G401.6 (cell line): ENCODE measurements around the gene RAB1B.
"Not testable (repeated sequence)": the region's sequence is repeated elsewhere in the genome, so short reads cannot be mapped to it uniquely, and the experiment has no call there.

Source experiments
- FAIRE-seq: peaks from 2 replicates; lab custom pipeline; 2012; peaks lifted over from hg19 to GRCh38; lab: Jason Lieb, UNC

Gene RAB1B

GRCh38 chr11:66267379-66268243, 828 bp upstream of the RAB1B start:
- no peak for FAIRE-seq

DNA sequence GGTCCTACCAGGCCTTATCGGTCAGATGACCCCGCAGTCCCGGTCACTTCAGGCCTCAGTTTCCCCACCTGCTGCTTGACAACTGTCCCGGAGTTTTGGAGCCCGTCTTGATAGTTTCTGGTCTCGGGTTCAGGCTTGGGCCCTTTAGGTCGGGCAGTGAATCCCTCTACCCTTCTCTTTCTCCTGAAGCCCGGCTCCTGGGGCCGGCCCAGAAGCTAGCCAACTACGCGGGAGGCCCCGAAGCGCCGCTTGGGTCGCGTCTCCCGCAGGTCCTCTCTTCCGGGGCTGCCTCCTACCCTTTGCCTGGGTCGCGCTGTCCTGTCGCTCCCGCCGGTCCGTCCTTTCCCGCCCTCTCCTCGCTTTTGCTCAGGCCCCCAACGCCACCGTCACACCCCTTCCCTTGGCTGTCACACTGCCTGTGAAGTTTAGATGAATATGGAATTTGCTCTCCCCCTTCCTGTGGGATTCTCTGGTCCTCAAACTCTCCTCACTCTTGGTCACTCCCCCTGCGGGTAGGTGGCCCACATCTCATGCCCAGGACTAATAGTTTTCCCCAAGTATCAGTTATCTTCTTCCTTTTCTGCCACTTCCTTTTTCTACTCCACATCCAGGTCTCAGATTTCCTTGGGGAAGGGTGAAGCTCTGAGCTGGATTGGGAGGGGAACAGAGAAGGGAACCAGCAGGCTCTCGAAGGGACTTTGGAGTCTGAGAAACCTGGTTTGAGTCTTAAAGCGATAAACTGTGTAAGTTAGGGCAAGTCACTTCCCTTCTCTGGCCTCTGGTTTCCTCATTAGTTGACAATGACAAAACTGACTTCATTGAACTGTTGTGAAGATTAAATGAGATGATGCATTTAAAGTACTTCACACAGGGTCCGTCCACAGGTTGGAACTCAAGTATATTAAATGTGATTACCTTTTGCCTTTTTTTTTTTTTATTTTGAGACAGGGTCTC, 790 bp downstream of the RAB1B start:
- FAIRE-seq = no peak

DNA sequence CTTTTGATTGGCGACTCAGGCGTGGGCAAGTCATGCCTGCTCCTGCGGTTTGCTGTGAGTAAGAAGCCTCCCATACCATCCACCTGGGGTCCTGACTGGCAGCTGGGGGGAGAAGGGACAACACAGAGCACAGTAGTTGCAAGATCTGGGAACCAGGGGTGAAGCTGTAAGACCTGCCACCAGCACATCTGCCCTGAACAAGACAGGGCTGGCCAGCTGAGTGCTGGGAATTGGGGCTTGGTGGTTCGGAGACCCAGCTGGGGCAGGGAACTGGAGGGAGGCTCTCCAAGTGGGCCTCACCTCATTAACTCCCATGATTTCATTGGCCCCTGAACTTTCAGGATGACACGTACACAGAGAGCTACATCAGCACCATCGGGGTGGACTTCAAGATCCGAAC, 3.4 kb downstream of the RAB1B start:
- FAIRE-seq = no peak

GRCh38 chr11:66272596-66272995, 4.2 kb downstream of the RAB1B start:
- no peak for FAIRE-seq

DNA sequence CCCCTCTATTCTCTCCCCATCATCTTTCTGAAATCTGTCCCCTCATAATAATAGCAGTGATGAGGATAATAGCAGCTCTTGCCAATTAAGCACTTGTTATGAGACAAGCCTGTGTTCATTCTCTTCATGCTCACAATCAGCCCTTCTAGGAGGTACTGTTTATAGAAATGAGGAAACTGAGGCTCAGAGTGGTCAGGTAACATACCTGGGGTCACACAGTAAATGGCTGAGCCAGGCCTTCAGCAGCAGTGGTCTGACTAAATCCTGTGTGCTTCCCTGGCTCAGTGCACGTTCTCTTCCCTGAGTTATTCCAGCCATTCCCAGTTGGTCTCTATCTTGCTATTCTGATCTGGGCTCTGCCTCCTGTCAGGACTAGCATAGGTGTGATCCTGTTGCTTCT, 5.8 kb downstream of the RAB1B start:
- FAIRE-seq = no peak

- FAIRE-seq = no peak
Measured at GRCh38 chr11:66275396-66275795, 7.0 kb downstream of the RAB1B start.

DNA sequence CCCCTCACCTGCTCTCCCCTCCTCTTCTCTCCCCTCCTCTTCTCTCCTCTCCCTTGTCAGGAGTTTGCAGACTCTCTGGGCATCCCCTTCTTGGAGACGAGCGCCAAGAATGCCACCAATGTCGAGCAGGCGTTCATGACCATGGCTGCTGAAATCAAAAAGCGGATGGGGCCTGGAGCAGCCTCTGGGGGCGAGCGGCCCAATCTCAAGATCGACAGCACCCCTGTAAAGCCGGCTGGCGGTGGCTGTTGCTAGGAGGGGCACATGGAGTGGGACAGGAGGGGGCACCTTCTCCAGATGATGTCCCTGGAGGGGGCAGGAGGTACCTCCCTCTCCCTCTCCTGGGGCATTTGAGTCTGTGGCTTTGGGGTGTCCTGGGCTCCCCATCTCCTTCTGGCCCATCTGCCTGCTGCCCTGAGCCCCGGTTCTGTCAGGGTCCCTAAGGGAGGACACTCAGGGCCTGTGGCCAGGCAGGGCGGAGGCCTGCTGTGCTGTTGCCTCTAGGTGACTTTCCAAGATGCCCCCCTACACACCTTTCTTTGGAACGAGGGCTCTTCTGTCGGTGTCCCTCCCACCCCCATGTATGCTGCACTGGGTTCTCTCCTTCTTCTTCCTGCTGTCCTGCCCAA, 7.7 kb downstream of the RAB1B start:
- FAIRE-seq = no peak

DNA sequence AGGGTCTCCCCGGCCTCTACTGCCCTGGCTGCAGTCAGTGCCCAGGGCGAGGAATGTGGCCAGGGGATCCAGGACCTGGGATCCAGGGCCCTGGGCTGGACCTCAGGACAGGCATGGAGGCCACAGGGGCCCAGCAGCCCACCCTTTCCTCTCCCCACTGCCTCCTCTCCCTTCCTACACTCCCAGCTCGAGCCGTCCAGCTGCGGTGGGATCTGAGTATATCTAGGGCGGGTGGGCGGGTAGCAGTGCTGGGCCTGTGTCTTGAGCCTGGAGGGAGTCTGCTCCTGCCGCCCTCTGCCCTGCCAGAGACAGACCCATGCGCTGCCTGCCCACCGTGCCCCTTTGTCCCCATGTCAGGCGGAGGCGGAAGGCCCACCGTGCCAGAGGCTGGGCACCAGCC, 8.2 kb downstream of the RAB1B start:
- not testable (repeated sequence) for FAIRE-seq

- FAIRE-seq = not testable (repeated sequence)
Measured at GRCh38 chr11:66277064-66277463, 8.6 kb downstream of the RAB1B start.

DNA sequence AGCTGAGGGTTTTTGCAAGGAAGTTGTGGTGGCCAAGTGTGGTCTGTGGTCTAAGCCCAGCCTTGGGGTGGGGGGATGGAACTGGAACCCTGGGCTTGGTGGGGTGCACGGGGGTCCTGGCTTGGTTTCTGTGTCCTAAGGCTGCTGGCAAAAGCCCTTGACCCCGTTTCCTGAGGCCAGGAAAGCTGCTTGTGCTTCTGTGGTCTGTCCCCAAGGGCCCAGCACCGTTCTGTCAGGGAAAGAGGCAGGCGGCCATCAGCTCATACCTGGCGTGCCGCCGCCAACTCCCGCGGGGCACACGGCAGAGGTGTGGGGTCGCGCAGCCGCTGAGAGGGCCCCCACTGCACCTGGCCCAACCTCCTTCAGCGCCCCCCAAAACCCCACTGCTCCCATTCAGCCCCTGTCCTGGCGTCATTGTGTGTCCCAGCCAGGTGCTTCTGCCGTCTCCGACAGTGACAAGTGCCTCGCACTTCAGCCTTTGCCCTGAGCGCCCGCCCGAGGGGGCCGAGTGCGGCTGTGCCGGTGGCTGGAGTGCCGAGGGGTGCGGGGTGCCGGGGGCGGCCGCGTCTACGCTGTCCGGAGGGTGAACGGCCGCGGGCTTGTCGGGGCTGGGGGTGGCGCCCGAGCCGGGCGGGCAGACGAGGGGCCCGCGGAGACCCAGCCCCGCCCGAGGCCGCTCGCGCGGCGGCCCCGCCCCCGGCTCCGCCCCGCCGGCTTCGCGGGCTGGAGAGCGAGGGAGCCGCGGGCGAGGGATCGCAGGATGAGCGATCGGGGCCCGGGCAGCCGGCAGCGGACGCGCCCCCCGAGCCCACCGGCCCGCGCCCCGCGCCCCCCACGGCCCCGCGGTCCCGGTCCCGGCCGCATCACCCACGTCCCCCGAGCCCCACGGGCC, 9.3 kb downstream of the RAB1B start, which contains the start of gene CNIH2:
CNIH2 (plus strand) TSS at position 705 of the 892 bp plus-strand sequence. CDS start 282 bp downstream, outside the sequence.
- FAIRE-seq = no peak

GRCh38 chr11:66278363-66279091, 10.1 kb downstream of the RAB1B start:
- FAIRE-seq = no peak

GRCh38 chr11:66279092-66279734, 10.8 kb downstream of the RAB1B start:
- FAIRE-seq = no peak

DNA sequence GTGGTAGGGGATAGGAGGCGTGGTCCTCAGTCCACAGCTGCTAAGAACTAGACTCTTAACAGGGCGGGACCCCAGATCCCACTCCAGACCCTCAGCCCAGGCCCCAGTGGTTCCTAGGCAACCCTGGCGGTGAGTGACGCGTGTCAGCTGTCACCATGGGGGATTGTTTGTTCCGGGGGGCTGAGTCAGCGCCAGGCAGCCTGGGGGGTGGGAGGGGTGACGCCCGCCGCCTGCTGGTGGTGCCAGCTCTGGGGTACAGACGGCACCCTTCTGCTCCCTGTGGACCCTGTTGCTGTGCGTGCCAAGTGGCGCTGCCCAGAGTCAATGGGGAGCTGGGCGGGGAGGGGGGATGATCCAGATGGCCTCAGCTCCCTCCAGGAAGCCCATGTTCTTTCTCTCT, 12.0 kb downstream of the RAB1B start:
- FAIRE-seq = no peak

- no peak for FAIRE-seq
Measured at GRCh38 chr11:66281001-66281400, 12.6 kb downstream of the RAB1B start.

DNA sequence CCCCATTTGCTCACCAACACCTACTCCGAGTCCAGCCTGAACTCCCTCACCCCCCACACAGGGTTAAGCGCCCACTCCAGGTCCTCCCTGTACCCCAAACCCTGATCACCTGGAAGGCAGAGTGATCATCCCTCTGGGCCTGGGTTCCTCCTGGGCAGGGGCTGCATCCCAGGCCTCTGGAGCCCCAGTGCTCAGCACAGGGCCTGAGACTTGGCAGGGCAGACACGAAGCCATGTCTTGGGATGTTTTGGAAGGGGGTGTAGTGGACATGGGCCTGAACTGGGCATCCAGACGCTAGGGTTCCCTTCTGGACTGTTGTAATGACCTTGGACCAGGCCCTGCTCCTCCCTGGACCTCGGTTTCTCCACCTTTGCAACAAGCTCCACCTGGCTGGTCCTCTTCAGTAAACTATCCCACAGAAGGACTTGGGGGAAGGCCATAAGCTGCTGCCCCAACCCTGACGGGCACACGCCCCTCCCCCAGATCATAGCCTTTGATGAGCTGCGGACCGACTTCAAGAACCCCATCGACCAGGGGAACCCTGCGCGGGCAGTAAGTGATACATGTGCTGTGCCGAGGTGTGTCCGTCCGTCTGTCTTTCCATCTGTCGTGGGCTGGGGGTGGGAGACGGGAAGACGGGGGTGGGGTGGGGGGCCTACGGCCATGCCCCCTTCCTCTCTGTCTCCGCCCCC, 13.5 kb downstream of the RAB1B start:
- FAIRE-seq = no peak

DNA sequence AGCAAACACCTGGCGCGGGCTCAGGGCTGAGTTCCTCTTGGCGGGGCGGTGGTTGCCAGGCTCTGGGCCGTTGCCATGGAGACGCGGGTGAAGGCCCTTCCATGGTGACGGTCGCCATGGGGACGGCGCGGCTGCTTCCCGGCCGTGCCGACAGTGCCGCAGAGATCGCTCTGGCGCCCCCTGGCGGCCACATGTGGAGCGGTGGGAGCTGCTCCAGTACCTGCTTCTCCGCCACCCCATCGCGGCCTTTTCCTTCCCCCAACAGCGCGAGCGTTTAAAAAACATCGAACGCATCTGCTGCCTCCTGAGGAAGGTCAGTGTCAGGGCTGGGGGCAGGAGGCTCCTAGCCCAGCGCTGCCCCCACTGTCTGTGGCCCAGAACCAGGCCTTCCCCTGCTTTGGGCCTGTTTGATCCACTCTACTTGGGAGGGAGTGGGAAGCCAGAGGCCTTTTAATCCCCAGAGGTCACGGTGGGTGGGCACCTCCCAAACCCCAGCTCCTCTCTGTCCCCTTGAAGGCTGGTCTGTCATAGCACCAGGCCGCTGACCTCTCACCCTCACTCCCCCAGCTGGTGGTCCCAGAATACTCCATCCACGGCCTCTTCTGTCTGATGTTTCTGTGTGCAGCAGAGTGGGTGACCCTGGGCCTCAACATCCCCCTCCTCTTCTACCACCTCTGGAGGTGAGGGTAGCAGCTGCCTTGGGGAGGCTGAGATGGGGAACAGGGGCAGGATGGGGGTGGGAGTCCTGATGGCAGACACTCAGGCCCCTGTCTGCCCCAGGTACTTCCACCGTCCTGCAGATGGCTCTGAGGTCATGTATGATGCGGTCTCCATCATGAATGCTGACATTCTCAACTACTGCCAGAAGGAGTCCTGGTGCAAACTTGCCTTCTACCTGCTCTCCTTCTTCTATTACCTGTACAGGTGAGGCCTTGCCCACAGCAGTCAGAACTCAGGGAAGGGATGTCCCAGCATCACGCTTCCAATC, 14.3 kb downstream of the RAB1B start:
- FAIRE-seq = peak; percentile 83

- no peak for FAIRE-seq
Measured at GRCh38 chr11:66283461-66284105, 15.1 kb downstream of the RAB1B start.
